H1 (cell line): ENCODE data around the gene DDX4. TPM values are rescaled to one million over a fixed set of nuclear protein-coding genes. Genes with fewer than 3 reads are reported as not detected.

ENCODE experiments used
- ATF2 ChIP-seq: IDR thresholded peaks from 2 replicates; pipeline ENCODE4 v1.6.1; 2012; ENCODE audit warnings: low read length, inconsistent platforms
- NRF1 ChIP-seq: IDR thresholded peaks from 2 replicates; pipeline ENCODE4 v1.6.1; 2011; ENCODE audit warnings: mild to moderate bottlenecking, low read depth, low read length, improper control_type of control experiment
- RAD21 ChIP-seq, 2 experiments: IDR thresholded peaks in 1 of 2; conservative IDR thresholded peaks in 1 of 2; 2 replicates each; pipeline ENCODE4 v1.6.1; 2011; ENCODE audit warnings: low read depth in 2 of 2, low read length in 2 of 2, improper control_type of control experiment in 1 of 2, inconsistent platforms in 1 of 2, mild to moderate bottlenecking in 1 of 2, moderate library complexity in 1 of 2
- TCF12 ChIP-seq: IDR thresholded peaks from 2 replicates; pipeline ENCODE4 v1.6.1; 2011; ENCODE audit warnings: low read depth, mild to moderate bottlenecking, low read length
- polyA plus RNA-seq, 7 experiments: library from polyadenylated mRNA; depleted of rRNA in 3 of 7; stranded (reverse) in 5 of 7; unstranded in 2 of 7; fragments of >200 nt in 5 of 7; fragments of 200-250 nt in 2 of 7; gene quantifications; 1 replicate in 5 of 7; 2 replicates in 1 of 7; 4 replicates in 1 of 7; pipeline versions ENCODE4 v1.2.1 to v1.2.3, GENCODE V29; 2011 to 2013; ENCODE audit warnings: missing spikeins in 2 of 7, mixed read lengths in 2 of 7
- total RNA-seq: library from RNA; stranded (reverse); fragmentation: NEBNext Ultra II Directional; extraction: Animal tissue kit (Norgen Biotek cat#: 25700); gene quantifications from 2 replicates; pipeline ENCODE4 v1.2.1, GENCODE V29; 2021

DDX4 gene
- total and polyA plus RNA-seq, 2 of the 8 experiments (the other 6 are each of a cell fraction or from before 2014, with no cell fraction given) = 0.15 TPM; not detected in 1

- TF ChIP-seq TCF12 (no peak), RAD21 (IDR thresholded peaks at IDR 0.05 in 1 of 2, conservative IDR thresholded peaks at IDR 0.05 in 1 of 2; ENCODE audit: low read depth in 2 of 2, low read length in 2 of 2) (no peak), ATF2 (no peak), NRF1 (no peak)
Measured at GRCh38 chr5:55750063-55750462, 12.2 kb downstream of the DDX4 start (continued).
